ENCODE results near the gene POLDIP2.

The POLDIP2 gene

DNA sequence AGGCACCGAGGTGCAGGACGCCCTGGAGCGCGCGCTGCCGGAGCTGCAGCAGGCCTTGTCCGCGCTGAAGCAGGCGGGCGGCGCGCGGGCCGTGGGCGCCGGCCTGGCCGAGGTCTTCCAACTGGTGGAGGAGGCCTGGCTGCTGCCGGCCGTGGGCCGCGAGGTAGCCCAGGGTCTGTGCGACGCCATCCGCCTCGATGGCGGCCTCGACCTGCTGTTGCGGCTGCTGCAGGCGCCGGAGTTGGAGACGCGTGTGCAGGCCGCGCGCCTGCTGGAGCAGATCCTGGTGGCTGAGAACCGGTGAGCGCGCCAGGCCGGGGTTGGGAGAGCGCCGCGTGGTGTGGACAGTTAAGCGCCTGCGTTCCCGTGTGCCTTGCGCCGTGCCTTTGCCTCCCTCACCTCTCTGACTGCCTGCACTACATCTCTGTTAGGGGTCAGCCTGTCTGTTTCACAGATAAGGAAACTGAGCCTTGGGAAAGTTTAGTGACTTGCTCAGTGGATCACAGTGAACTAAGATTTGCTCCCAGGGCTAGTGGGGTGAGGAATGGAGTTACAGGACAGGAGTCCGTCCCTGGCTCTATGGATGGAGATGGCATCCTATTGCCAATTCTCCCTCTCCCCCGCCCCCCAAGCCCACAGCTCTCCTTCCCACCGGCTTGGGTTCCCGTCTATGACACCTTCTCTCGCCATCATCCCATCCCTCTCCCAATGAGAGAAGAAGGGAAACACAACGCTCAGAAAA lies 15.0 kb upstream of the POLDIP2 start:
- no peaks in the 10 kb centered on the region for H3K27me3 ChIP-seq (replicated peaks; ENCODE audit: control insufficient read depth, insufficient read depth, low read length, poor library complexity, severe bottlenecking)
- H3K4me3 ChIP-seq (ENCODE audit: insufficient read depth, low read depth, low read length, poor library complexity, severe bottlenecking), result peak overlapping the region; percentile 66
- H3K4me1 ChIP-seq (ENCODE audit: control insufficient read depth, insufficient read depth, low read length, poor library complexity, severe bottlenecking), result peaks cover 19% of the 10 kb centered on the region
- no peaks in the 10 kb centered on the region for H3K9me3 ChIP-seq (ENCODE audit: control insufficient read depth, low read length)
- DNase-seq, result no peak
- H3K27ac ChIP-seq (ENCODE audit: insufficient read depth, low read length, poor library complexity, severe bottlenecking), result peak overlapping the region; percentile 82
- H3K36me3 ChIP-seq (ENCODE audit: control insufficient read depth, insufficient read depth, low read length), result no peaks in the 10 kb centered on the region

DNA sequence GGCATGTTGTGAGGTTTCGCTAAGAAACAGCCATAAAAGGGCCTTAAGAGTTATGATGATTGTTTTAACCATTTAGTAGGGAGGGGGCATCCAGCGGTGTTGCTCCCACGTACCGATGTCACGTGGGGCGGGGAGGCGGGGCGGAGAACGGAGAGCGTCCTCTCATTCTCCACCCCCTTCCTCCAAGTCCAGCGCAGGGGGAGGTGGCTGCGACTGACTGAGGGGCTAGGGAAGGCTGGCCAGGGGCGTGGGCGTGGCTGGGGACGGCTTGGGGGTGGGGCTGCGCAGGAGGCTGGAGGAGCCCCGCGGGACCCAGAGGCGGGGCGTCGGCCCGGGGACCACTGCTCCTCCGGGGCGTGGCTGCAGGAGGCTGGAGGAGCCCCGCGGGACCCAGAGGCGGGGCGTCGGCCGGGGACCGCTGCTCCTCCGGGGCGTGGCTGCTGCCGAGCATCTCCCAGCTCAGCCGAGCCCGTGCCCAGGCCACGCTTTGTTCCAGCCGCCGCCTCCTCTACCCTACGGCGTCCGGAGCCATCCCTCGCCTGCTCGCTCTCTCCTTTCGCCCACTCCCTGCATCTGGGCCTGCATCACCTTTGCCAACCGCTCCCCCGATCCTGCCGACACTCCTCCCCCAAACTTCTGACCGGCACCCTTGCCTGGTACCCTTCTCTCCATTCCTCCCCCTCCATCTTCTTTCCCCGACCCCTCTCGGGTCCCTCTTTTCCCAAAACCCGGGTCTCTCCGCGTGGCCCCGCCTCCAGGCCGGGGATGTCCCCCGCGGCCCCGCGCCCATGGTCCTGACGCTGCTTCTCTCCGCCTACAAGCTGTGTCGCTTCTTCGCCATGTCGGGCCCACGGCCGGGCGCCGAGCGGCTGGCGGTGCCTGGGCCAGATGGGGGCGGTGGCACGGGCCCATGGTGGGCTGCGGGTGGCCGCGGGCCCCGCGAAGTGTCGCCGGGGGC lies 14.2 kb upstream of the POLDIP2 start, which contains the start of gene SARM1:
Gene SARM1 (plus strand): TSS at position 450 of the 958 bp plus-strand sequence. CDS start 339 bp downstream, at position 789.
- no peaks in the 10 kb centered on the region for H3K27me3 ChIP-seq (replicated peaks; ENCODE audit: control insufficient read depth, insufficient read depth, low read length, poor library complexity, severe bottlenecking)
- H3K4me1 ChIP-seq (ENCODE audit: control insufficient read depth, insufficient read depth, low read length, poor library complexity, severe bottlenecking), result peaks cover 19% of the 10 kb centered on the region
- H3K27ac ChIP-seq (ENCODE audit: insufficient read depth, low read length, poor library complexity, severe bottlenecking), result peak within 1 kb of the TSS; percentile 82
- peak; percentile 75 to 79 (median 75) for DNase-seq
- no peaks in the 10 kb centered on the region for H3K9me3 ChIP-seq (ENCODE audit: control insufficient read depth, low read length)
- H3K36me3 ChIP-seq (ENCODE audit: control insufficient read depth, insufficient read depth, low read length), result no peaks in the 10 kb centered on the region
- H3K4me3 ChIP-seq (ENCODE audit: insufficient read depth, low read depth, low read length, poor library complexity, severe bottlenecking), result peak within 1 kb of the TSS; percentile 66

DNA sequence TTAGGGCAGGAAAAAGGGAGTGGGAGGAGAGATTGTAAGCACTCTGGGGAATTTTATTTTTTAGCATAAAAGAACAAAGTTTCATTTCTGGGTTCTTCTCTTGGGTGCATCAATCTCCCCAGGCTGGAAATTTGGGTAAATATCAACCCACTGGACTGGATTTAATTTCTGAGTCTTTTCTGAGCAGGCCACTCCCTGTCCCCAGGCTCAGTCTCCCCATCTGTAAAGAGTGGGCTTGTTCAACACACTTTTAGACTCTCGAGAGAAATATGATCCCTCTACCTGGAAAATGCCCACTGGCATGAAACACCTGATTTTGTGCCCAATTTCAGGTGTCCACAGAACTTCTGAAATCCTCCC lies 13.4 kb upstream of the POLDIP2 start:
- no peaks in the 10 kb centered on the region for H3K27me3 ChIP-seq (replicated peaks; ENCODE audit: control insufficient read depth, insufficient read depth, low read length, poor library complexity, severe bottlenecking)
- DNase-seq, result no peak
- peaks cover 19% of the 10 kb centered on the region for H3K4me1 ChIP-seq (ENCODE audit: control insufficient read depth, insufficient read depth, low read length, poor library complexity, severe bottlenecking)
- H3K9me3 ChIP-seq (ENCODE audit: control insufficient read depth, low read length), result no peaks in the 10 kb centered on the region
- peak overlapping the region; percentile 66 for H3K4me3 ChIP-seq (ENCODE audit: insufficient read depth, low read depth, low read length, poor library complexity, severe bottlenecking)
- peak overlapping the region; percentile 82 for H3K27ac ChIP-seq (ENCODE audit: insufficient read depth, low read length, poor library complexity, severe bottlenecking)
- no peaks in the 10 kb centered on the region for H3K36me3 ChIP-seq (ENCODE audit: control insufficient read depth, insufficient read depth, low read length)

DNA sequence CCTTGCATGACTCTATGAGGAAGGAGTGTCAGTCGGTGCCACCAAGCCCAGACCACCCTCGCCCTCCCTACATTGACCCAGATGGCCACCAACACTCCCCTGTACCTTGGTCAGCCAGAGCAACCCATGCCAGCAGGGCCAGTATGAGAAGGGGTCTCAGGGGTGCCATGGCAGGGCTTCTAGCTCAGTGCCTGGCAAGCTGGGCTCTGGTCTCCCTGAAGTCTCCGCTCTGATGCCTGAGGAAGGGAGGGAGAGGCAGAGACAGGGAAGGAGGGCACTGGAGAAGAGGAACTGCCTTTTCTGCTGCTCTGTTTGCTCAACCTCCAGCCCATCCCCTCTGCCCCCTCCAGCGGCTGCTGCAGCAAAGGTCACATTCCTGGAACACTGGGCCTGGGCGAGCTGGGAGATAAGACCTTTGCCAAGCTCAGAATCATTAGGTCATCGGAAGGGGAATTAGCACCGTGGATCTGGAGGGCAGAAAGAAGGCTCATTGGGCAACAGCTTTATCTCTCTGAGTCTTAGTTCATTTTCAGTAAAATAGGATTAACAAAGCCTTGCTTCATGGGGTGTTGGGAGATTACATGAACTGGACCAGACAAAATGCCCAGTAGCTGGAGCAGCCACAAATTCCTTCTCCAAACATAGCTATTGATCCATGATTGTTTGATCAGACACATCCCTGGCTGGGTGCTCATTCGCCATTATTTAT lies 12.9 kb upstream of the POLDIP2 start, which contains the start of gene VTN:
Gene VTN (minus strand): TSS at position 273 of the 709 bp plus-strand sequence. CDS start 104 bp downstream, at position 169.
- no peaks in the 10 kb centered on the region for H3K9me3 ChIP-seq (ENCODE audit: control insufficient read depth, low read length)
- H3K27ac ChIP-seq (ENCODE audit: insufficient read depth, low read length, poor library complexity, severe bottlenecking), result peak within 1 kb of the TSS; percentile 82
- DNase-seq, result no peak
- peak within 1 kb of the TSS; percentile 66 for H3K4me3 ChIP-seq (ENCODE audit: insufficient read depth, low read depth, low read length, poor library complexity, severe bottlenecking)
- no peaks in the 10 kb centered on the region for H3K27me3 ChIP-seq (replicated peaks; ENCODE audit: control insufficient read depth, insufficient read depth, low read length, poor library complexity, severe bottlenecking)
- H3K4me1 ChIP-seq (ENCODE audit: control insufficient read depth, insufficient read depth, low read length, poor library complexity, severe bottlenecking), result peaks cover 19% of the 10 kb centered on the region
- peaks cover under 1% of the 10 kb centered on the region for H3K36me3 ChIP-seq (ENCODE audit: control insufficient read depth, insufficient read depth, low read length)

DNA sequence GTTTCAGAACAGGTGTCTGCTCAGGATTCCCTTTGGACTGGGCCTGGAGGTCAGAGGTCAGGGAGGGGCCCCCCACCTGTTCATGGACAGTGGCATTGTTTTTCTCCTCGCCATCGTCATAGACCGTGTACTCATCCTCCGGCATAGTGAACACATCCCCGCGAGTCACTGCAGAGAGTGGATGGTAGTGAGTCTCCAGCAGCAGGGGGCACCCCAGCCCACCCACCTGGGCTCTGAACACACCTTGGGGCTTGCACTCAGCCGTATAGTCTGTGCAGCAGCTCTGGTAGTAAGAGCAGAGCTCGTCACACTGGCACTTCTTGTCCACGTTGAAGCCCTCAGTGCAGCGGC lies 12.3 kb upstream of the POLDIP2 start:
- Histone ChIP-seq H3K27ac (ENCODE audit: insufficient read depth, low read length, poor library complexity, severe bottlenecking) (no peak overlapping the region), H3K4me1 (ENCODE audit: control insufficient read depth, insufficient read depth, low read length, poor library complexity, severe bottlenecking) (peaks cover 19% of the 10 kb centered on the region), H3K9me3 (ENCODE audit: control insufficient read depth, low read length) (no peaks in the 10 kb centered on the region), H3K36me3 (ENCODE audit: control insufficient read depth, insufficient read depth, low read length) (peaks cover 6% of the 10 kb centered on the region), H3K4me3 (ENCODE audit: insufficient read depth, low read depth, low read length, poor library complexity, severe bottlenecking) (no peak overlapping the region), H3K27me3 (replicated peaks; ENCODE audit: control insufficient read depth, insufficient read depth, low read length, poor library complexity, severe bottlenecking) (no peaks in the 10 kb centered on the region)
- DNase-seq, result no peak

DNA sequence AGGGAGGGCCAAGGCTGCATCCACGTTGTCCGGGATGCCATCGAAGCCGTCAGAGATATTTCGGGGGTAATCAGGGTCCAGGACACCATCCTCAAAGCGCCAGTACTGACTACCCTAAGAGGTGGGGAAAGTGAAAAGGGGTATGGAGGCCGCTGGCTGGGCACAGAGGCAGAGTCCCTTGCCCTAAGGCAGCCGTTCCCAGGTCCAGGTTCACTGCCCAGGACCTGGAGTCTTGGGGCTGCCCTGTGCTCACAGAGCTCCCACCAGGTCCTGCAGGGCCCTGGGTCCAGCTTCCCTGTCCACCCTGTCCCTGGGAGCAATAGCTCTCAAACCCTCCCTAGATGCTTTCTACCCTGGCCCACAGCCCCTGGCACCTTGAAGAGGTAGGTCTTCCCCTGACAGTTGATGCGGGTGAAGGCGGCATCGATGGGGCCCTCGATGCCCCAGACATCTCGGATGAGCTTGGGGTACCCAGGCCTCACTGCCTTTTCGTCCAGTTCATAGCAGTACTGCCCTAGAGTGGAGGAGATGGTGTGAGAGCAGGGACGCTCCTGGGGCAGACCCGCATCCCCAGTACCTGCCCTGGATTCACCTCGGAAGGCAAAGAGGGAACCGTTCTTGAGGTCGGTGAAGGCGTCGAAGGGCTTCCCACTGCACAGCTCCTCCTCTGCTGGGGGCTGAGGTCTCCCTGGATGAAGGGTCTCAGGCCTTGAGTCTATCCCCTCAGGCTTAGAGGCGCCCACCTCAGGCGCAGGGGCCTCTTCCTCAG lies 11.8 kb upstream of the POLDIP2 start:
- H3K9me3 ChIP-seq (ENCODE audit: control insufficient read depth, low read length), result no peaks in the 10 kb centered on the region
- H3K4me1 ChIP-seq (ENCODE audit: control insufficient read depth, insufficient read depth, low read length, poor library complexity, severe bottlenecking), result peaks cover 19% of the 10 kb centered on the region
- no peak overlapping the region for H3K27ac ChIP-seq (ENCODE audit: insufficient read depth, low read length, poor library complexity, severe bottlenecking)
- H3K36me3 ChIP-seq (ENCODE audit: control insufficient read depth, insufficient read depth, low read length), result peaks cover 12% of the 10 kb centered on the region
- no peak overlapping the region for H3K4me3 ChIP-seq (ENCODE audit: insufficient read depth, low read depth, low read length, poor library complexity, severe bottlenecking)
- no peaks in the 10 kb centered on the region for H3K27me3 ChIP-seq (replicated peaks; ENCODE audit: control insufficient read depth, insufficient read depth, low read length, poor library complexity, severe bottlenecking)
- DNase-seq, result no peak

DNA sequence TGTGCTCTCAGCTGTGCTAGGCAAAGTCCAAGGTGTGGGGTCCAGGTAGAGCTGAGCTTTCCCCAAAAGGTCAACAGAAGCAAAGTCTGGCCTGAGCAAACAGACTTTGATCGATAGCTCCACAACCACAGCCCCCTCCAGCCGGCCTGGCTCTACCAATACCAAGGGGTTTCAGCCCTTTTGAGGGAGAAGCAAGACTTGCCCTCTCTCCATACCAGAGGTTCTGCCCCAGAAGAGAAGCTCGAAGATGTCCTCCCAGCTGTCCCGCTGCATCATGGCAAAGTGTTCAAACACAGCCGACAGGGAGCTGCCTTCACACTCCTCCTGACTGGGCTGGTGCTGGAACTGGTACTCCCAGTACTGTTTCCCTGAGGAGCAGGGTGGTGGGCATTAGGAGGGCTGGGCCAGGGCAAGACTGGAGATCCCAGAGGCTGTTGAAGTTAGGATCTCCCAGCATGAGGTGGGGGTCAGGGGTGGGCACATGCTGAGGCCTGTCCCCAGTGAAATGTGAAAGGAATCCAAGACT lies 11.0 kb upstream of the POLDIP2 start:
- Histone ChIP-seq H3K27ac (ENCODE audit: insufficient read depth, low read length, poor library complexity, severe bottlenecking) (no peak overlapping the region), H3K9me3 (ENCODE audit: control insufficient read depth, low read length) (no peaks in the 10 kb centered on the region), H3K4me1 (ENCODE audit: control insufficient read depth, insufficient read depth, low read length, poor library complexity, severe bottlenecking) (peaks cover 18% of the 10 kb centered on the region), H3K27me3 (replicated peaks; ENCODE audit: control insufficient read depth, insufficient read depth, low read length, poor library complexity, severe bottlenecking) (no peaks in the 10 kb centered on the region), H3K36me3 (ENCODE audit: control insufficient read depth, insufficient read depth, low read length) (peaks cover 19% of the 10 kb centered on the region), H3K4me3 (ENCODE audit: insufficient read depth, low read depth, low read length, poor library complexity, severe bottlenecking) (no peak overlapping the region)
- DNase-seq, result no peak

DNA sequence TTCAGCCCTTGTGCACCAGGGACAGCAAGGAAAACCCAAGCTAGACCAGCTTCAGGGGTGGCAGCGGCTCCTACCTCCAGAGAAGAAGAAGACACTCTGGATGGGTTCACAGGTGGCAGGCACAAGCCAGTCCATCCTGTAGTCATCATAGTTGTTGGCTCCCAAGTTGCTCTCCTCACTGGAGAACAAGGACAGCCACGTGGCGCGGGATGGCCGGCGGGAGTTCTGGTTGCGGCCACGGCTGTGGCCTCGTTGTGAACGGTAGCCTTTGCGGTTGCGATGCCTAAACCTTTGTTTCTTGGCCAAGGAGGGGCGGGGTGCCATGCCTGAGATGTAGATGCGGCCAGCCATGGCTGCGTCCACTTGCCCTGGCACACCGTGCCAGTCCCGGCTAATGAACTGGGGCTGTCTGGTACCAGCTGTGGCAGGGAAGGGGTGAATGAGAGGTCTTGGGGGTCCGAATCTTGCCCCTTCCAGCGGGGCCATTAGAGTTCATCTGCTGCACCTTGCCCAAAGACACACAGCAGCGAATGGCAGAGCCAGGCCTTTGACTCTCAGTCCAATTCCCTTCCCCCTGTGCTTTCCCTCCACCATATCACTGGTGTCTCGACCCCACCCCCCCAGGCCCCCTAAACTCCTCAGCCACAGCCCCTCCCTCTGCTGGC lies 10.4 kb upstream of the POLDIP2 start:
- H3K27me3 ChIP-seq (replicated peaks; ENCODE audit: control insufficient read depth, insufficient read depth, low read length, poor library complexity, severe bottlenecking), result no peaks in the 10 kb centered on the region
- no peak overlapping the region for H3K27ac ChIP-seq (ENCODE audit: insufficient read depth, low read length, poor library complexity, severe bottlenecking)
- DNase-seq, result no peak
- peaks cover 14% of the 10 kb centered on the region for H3K4me1 ChIP-seq (ENCODE audit: control insufficient read depth, insufficient read depth, low read length, poor library complexity, severe bottlenecking)
- peaks cover 25% of the 10 kb centered on the region for H3K36me3 ChIP-seq (ENCODE audit: control insufficient read depth, insufficient read depth, low read length)
- no peak overlapping the region for H3K4me3 ChIP-seq (ENCODE audit: insufficient read depth, low read depth, low read length, poor library complexity, severe bottlenecking)
- no peaks in the 10 kb centered on the region for H3K9me3 ChIP-seq (ENCODE audit: control insufficient read depth, low read length)

DNA sequence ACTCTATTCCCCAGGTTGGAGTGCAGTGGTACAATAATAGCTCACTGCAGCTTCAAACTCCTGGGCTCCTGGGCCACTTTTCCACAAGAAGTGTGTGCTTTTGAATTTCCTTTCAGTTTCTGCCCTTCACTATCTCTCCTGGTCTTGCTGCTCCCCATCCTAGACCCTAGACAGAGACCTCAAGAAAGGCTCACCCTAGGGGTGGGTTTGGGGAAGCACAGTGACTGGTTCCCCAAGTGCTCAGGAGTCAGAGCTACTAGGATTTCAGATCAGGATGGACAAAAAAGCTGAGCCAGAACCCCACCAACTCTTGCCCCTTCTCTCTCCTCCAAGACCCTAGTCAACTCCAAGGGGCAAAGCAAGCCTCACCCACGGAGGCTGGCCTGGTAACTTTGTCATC lies 9.3 kb upstream of the POLDIP2 start:
- peaks cover 36% of the 10 kb centered on the region for H3K36me3 ChIP-seq (ENCODE audit: control insufficient read depth, insufficient read depth, low read length)
- no peak for DNase-seq
- no peak overlapping the region for H3K27ac ChIP-seq (ENCODE audit: insufficient read depth, low read length, poor library complexity, severe bottlenecking)
- no peaks in the 10 kb centered on the region for H3K27me3 ChIP-seq (replicated peaks; ENCODE audit: control insufficient read depth, insufficient read depth, low read length, poor library complexity, severe bottlenecking)
- H3K4me1 ChIP-seq (ENCODE audit: control insufficient read depth, insufficient read depth, low read length, poor library complexity, severe bottlenecking), result peaks cover 3% of the 10 kb centered on the region
- no peak overlapping the region for H3K4me3 ChIP-seq (ENCODE audit: insufficient read depth, low read depth, low read length, poor library complexity, severe bottlenecking)
- H3K9me3 ChIP-seq (ENCODE audit: control insufficient read depth, low read length), result no peaks in the 10 kb centered on the region

All from effector memory CD4-positive, alpha-beta T cell (primary cell).